H1 (cell line): Measurements from ENCODE around the gene P2RY8. TPM values are rescaled to one million over a fixed set of nuclear protein-coding genes. Genes with fewer than 3 reads are reported as not detected.

Experiments
- CTCF ChIA-PET: fragments of 300-600 bp; sonication (Branson Sonifier 250); formaldehyde crosslinking; loops from one replicate; lab custom pipeline; 2021; ENCODE audit not compliant: partially characterized antibody; lab: Charles Lee
- POLR2A ChIA-PET: fragments of 300-600 bp; sonication (Branson Sonifier 250); formaldehyde crosslinking; loops from one replicate; lab custom pipeline; 2021; ENCODE audit warnings: inconsistent platforms; ENCODE audit not compliant: partially characterized antibody; lab: Charles Lee
- DNase-seq, 2 experiments: peaks; one replicate each; pipeline versions ENCODE4 v3.0.0 to v3.0.0-alpha.2; 2010 to 2022; ENCODE audit warnings: low spot score in 2 of 2, low read depth in 1 of 2, mixed read lengths in 1 of 2
- FAIRE-seq: peaks from 2 replicates; lab custom pipeline; 2011; peaks lifted over from hg19 to GRCh38; lab: Jason Lieb, UNC
- H2AFZ ChIP-seq: 2 replicates; pipeline ENCODE4 v1.8.1; 2012; ENCODE audit warnings: low read length, inconsistent platforms
- H2AK5ac ChIP-seq: 2 replicates; pipeline ENCODE4 v1.6.1; 2013; ENCODE audit warnings: low read depth, low read length
- H2BK120ac ChIP-seq: replicated peaks from 2 replicates; pipeline ENCODE3; 2013; ENCODE audit warnings: low read depth, low read length, inconsistent platforms
- H2BK12ac ChIP-seq: 2 replicates; pipeline ENCODE4 v1.6.1; 2013; ENCODE audit warnings: low read depth, low read length
- H2BK15ac ChIP-seq: 2 replicates; pipeline ENCODE4 v1.6.1; 2013; ENCODE audit warnings: low read length
- H2BK20ac ChIP-seq: 2 replicates; pipeline ENCODE4 v1.6.1; 2013; ENCODE audit warnings: low read length
- H2BK5ac ChIP-seq: 2 replicates; pipeline ENCODE4 v1.6.1; 2013; ENCODE audit warnings: low read depth, low read length
- H3K14ac ChIP-seq: 2 replicates; pipeline ENCODE4 v1.6.1; 2013; ENCODE audit warnings: inconsistent platforms; ENCODE audit not compliant: insufficient read length
- H3K18ac ChIP-seq: 2 replicates; pipeline ENCODE4 v1.6.1; 2013; ENCODE audit warnings: low read length; ENCODE audit errors: extremely low read depth
- H3K23ac ChIP-seq: 2 replicates; pipeline ENCODE4 v1.6.1; 2013; ENCODE audit warnings: inconsistent platforms; ENCODE audit not compliant: insufficient read length
- H3K23me2 ChIP-seq: 2 replicates; pipeline ENCODE4 v1.6.1; 2013; ENCODE audit warnings: low read depth, low read length
- H3K27ac ChIP-seq: 2 replicates; pipeline ENCODE4 v1.6.1; 2011; ENCODE audit warnings: low read depth, low read length, inconsistent platforms
- H3K27me3 ChIP-seq, 4 experiments: replicated peaks in 1 of 4; 1 replicate in 1 of 4; 2 replicates in 3 of 4; pipeline versions ENCODE4 v1.6.1 to v1.8.1; 2011 to 2013; ENCODE audit warnings: low read length in 3 of 4, mild to moderate bottlenecking in 3 of 4, inconsistent platforms in 2 of 4, mixed read lengths in 2 of 4, moderate library complexity in 1 of 4; ENCODE audit not compliant: control insufficient read depth in 3 of 4, insufficient read depth in 3 of 4; ENCODE audit errors: extremely low read depth in 1 of 4
- H3K36me3 ChIP-seq, 4 experiments: 2 replicates each; pipeline versions ENCODE4 v1.6.1 to v1.8.1; 2011 to 2013; ENCODE audit warnings: mild to moderate bottlenecking in 4 of 4, low read length in 3 of 4, moderate library complexity in 2 of 4, control low read depth in 1 of 4, inconsistent platforms in 1 of 4; ENCODE audit not compliant: insufficient read depth in 4 of 4, control insufficient read depth in 2 of 4
- H3K4ac ChIP-seq: replicated peaks from 2 replicates; pipeline ENCODE3; 2013; ENCODE audit warnings: low read length, low read depth, mixed read lengths, inconsistent platforms; ENCODE audit not compliant: insufficient read length
- H3K4me1 ChIP-seq, 4 experiments: replicated peaks in 1 of 4; 1 replicate in 1 of 4; 2 replicates in 3 of 4; pipeline versions ENCODE4 v1.6.1 to v1.8.1; 2011 to 2013; ENCODE audit warnings: low read length in 3 of 4, inconsistent platforms in 2 of 4, mixed read lengths in 1 of 4; ENCODE audit not compliant: insufficient read depth in 4 of 4, control insufficient read depth in 3 of 4
- H3K4me2 ChIP-seq, 2 experiments: 2 replicates each; pipeline versions ENCODE4 v1.6.1 to v1.8.1; 2011 to 2013; ENCODE audit warnings: low read depth in 2 of 2, low read length in 2 of 2, control low read depth in 1 of 2, inconsistent platforms in 1 of 2, mild to moderate bottlenecking in 1 of 2; ENCODE audit not compliant: insufficient read depth in 1 of 2
- H3K4me3 ChIP-seq, 4 experiments: fragments of 200-600, 300-600 bp in 1 of 4; sonication (generic), shearing (Covaris generic), sonication (Bioruptor Twin) in 1 of 4; 2 replicates each; pipeline versions ENCODE4 v1.5.1 to v1.8.1; 2011 to 2016; ENCODE audit warnings: low read length in 4 of 4, low read depth in 3 of 4, control low read depth in 2 of 4, inconsistent platforms in 2 of 4, mild to moderate bottlenecking in 2 of 4, mixed read lengths in 1 of 4, moderate library complexity in 1 of 4; ENCODE audit not compliant: insufficient read depth in 2 of 4; ENCODE audit errors: extremely low read depth in 1 of 4
- H3K56ac ChIP-seq: replicated peaks from 2 replicates; pipeline ENCODE3; 2013; ENCODE audit warnings: low read depth, mild to moderate bottlenecking, mixed read lengths, low read length, inconsistent platforms; ENCODE audit not compliant: insufficient read length
- H3K79me1 ChIP-seq: 2 replicates; pipeline ENCODE4 v1.6.1; 2013; ENCODE audit warnings: low read depth, low read length, control low read depth
- H3K79me2 ChIP-seq, 2 experiments: 2 replicates each; pipeline versions ENCODE4 v1.6.1 to v1.8.1; 2012 to 2013; ENCODE audit warnings: low read length in 2 of 2, mild to moderate bottlenecking in 2 of 2, inconsistent platforms in 1 of 2; ENCODE audit not compliant: insufficient read depth in 2 of 2, control insufficient read depth in 1 of 2
- H3K9ac ChIP-seq, 4 experiments: replicated peaks in 1 of 4; 1 replicate in 1 of 4; 2 replicates in 3 of 4; pipeline versions ENCODE4 v1.6.1 to v1.8.1; 2011 to 2013; ENCODE audit warnings: low read depth in 3 of 4, low read length in 3 of 4, control low read depth in 2 of 4, mild to moderate bottlenecking in 2 of 4, moderate library complexity in 2 of 4, inconsistent platforms in 1 of 4; ENCODE audit errors: extremely low read depth in 1 of 4
- H3K9me3 ChIP-seq, 2 experiments: 2 replicates each; pipeline versions ENCODE4 v1.6.1 to v1.8.1; 2012 to 2013; ENCODE audit warnings: mild to moderate bottlenecking in 2 of 2, moderate library complexity in 2 of 2, control low read depth in 1 of 2, inconsistent platforms in 1 of 2, low read depth in 1 of 2, low read length in 1 of 2, mixed read lengths in 1 of 2; ENCODE audit not compliant: insufficient read depth in 2 of 2
- H4K20me1 ChIP-seq, 2 experiments: replicated peaks in 1 of 2; 2 replicates each; pipeline versions ENCODE3 to v1.8.1; 2011 to 2013; ENCODE audit warnings: inconsistent platforms in 2 of 2, low read length in 2 of 2, mild to moderate bottlenecking in 1 of 2; ENCODE audit not compliant: insufficient read depth in 2 of 2, control insufficient read depth in 1 of 2
- H4K5ac ChIP-seq: 2 replicates; pipeline ENCODE4 v1.6.1; 2013; ENCODE audit warnings: low read length, low read depth, mixed read lengths, inconsistent platforms; ENCODE audit not compliant: insufficient read length
- H4K8ac ChIP-seq: 2 replicates; pipeline ENCODE4 v1.8.0; 2013; ENCODE audit warnings: mild to moderate bottlenecking, moderate library complexity, low read length, inconsistent platforms; ENCODE audit not compliant: insufficient read depth; ENCODE audit errors: extremely low read depth
- H4K91ac ChIP-seq: replicated peaks from 2 replicates; pipeline ENCODE3; 2013; ENCODE audit warnings: low read length, mixed read lengths, inconsistent platforms; ENCODE audit not compliant: insufficient read length
- BCL11A ChIP-seq, 2 experiments: IDR thresholded peaks; one replicate each; pipeline ENCODE4 v1.6.1; 2011; ENCODE audit warnings: low read depth in 2 of 2, low read length in 2 of 2, mild to moderate bottlenecking in 2 of 2
- CBX5 ChIP-seq: fragments of 300-800, 300-1000 bp; sonication (generic); IDR thresholded peaks from 2 replicates; pipeline ENCODE4 v1.7.1; 2016; ENCODE audit warnings: antibody characterized with exemption, low read length, low read depth
- CEBPB ChIP-seq: IDR thresholded peaks from 2 replicates; pipeline ENCODE4 v1.6.1; 2012; ENCODE audit warnings: low read depth, low read length
- EGR1 ChIP-seq: IDR thresholded peaks from 2 replicates; pipeline ENCODE4 v1.6.1; 2011; ENCODE audit warnings: low read depth, low read length, borderline replicate concordance
- GTF2F1 ChIP-seq: IDR thresholded peaks from 2 replicates; pipeline ENCODE4 v1.6.1; 2012; ENCODE audit warnings: low read depth, low read length, improper control_type of control experiment, borderline replicate concordance
- HDAC6 ChIP-seq: IDR thresholded peaks from one replicate; pipeline ENCODE4 v1.7.1; 2012; ENCODE audit warnings: low read depth, mild to moderate bottlenecking, inconsistent platforms, low read length, moderate library complexity
- JUN ChIP-seq: IDR thresholded peaks from 2 replicates; pipeline ENCODE4 v1.6.1; 2011; ENCODE audit warnings: low read depth, mild to moderate bottlenecking, improper control_type of control experiment, low read length
- MAFK ChIP-seq: IDR thresholded peaks from 2 replicates; pipeline ENCODE4 v1.6.1; 2012; ENCODE audit warnings: low read depth, mild to moderate bottlenecking, improper control_type of control experiment, low read length
- RXRA ChIP-seq: IDR thresholded peaks from 2 replicates; pipeline ENCODE4 v1.6.1; 2011; ENCODE audit warnings: low read depth, mild to moderate bottlenecking, low read length, moderate library complexity; ENCODE audit not compliant: insufficient read depth
- SIRT6 ChIP-seq: IDR thresholded peaks from one replicate; pipeline ENCODE4 v1.7.1; 2012; ENCODE audit warnings: low read length, inconsistent platforms
- SIX5 ChIP-seq: IDR thresholded peaks from 2 replicates; pipeline ENCODE4 v1.6.1; 2011; ENCODE audit warnings: mild to moderate bottlenecking, low read depth, low read length
- WGBS, 2 experiments: shearing (Covaris generic) in 1 of 2; methylation state at CpG; one replicate each; pipeline versions ENCODE4 v1.1.6 to v1.1.7; 2013 to 2015; ENCODE audit warnings: low lambda C conversion rate in 2 of 2, mixed read lengths in 2 of 2, inconsistent platforms in 1 of 2, low coverage in 1 of 2, missing lambda C conversion rate in 1 of 2; ENCODE audit not compliant: insufficient replicate concordance in 2 of 2, insufficient coverage in 1 of 2, insufficient read length in 1 of 2; ENCODE audit errors: extremely low coverage in 1 of 2, missing lambda C conversion rate in 1 of 2; 5-methylcytosine and 5-hydroxymethylcytosine counted together
- polyA plus RNA-seq, 7 experiments: library from polyadenylated mRNA; depleted of rRNA in 3 of 7; stranded (reverse) in 5 of 7; unstranded in 2 of 7; fragments of >200 nt in 5 of 7; fragments of 200-250 nt in 2 of 7; gene quantifications; 1 replicate in 5 of 7; 2 replicates in 1 of 7; 4 replicates in 1 of 7; pipeline versions ENCODE4 v1.2.1 to v1.2.3, GENCODE V29; 2011 to 2013; ENCODE audit warnings: missing spikeins in 2 of 7, mixed read lengths in 2 of 7
- total RNA-seq: library from RNA; stranded (reverse); fragmentation: NEBNext Ultra II Directional; extraction: Animal tissue kit (Norgen Biotek cat#: 25700); gene quantifications from 2 replicates; pipeline ENCODE4 v1.2.1, GENCODE V29; 2021
- TF ChIP-seq, protein P1 (sequence below): IDR thresholded peaks from 2 replicates; pipeline ENCODE4 v1.6.1; 2011; ENCODE audit warnings: low read length, improper control_type of control experiment

Gene P2RY8
- total and polyA plus RNA-seq, 2 of the 8 experiments (the other 6 are each of a cell fraction or from before 2014, with no cell fraction given), result 0.09 to 0.15 TPM

DNA sequence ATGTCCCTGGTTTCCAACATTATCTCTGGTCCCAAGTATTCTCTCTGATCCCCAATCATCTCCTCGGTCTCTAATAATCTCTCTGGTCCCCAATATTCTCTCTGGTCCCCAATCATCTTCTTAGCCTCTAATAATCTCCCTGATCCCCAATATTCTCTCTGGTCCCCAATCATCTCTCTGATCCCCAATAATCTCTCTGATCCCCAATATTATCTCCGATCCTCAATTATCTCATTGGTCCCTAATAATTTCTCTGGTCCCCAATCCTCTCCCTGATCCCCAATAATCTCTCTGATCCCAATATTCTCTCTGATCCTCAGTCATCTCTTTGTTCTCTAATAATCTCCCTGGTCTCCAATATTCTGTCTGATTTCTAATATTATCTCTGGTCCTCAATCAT, 16.6 kb downstream of the P2RY8 start:
- peaks cover 2 to 8% (median 3%) of the 10 kb centered on the region in 4 experiments; a peak in 4 of 7 replicates for H3K4me1 ChIP-seq
- H3K4me3 ChIP-seq, result no peak overlapping the region
- no peak overlapping the region for H2AK5ac ChIP-seq
- ChIA-PET CTCF (no interaction called here), POLR2A (no interaction called here)
- H3K4me2 ChIP-seq, result no peak overlapping the region
- H2BK5ac ChIP-seq, result no peak overlapping the region
- H2BK120ac ChIP-seq, result no peak overlapping the region
- 63% methylated on average over 2 of the region's 2 CpGs; no CpG with 5 or more reads in 1 of the 2 experiments for WGBS, 2 experiments
- no peaks in the 10 kb centered on the region for H3K27me3 ChIP-seq
- no peaks in the 10 kb centered on the region for H3K79me2 ChIP-seq
- no peaks in the 10 kb centered on the region for H3K79me1 ChIP-seq
- no peaks in the 10 kb centered on the region for H4K20me1 ChIP-seq
- peaks cover 7% of the 10 kb centered on the region; the same call in 1 of the 2 replicates for H3K23me2 ChIP-seq
- H4K91ac ChIP-seq, result no peak overlapping the region
- H4K5ac ChIP-seq, result no peak overlapping the region
- no peak overlapping the region for H4K8ac ChIP-seq
- H2AFZ ChIP-seq, result no peak overlapping the region
- no peak overlapping the region for H2BK15ac ChIP-seq
- no peak overlapping the region for H2BK20ac ChIP-seq
- H3K27ac ChIP-seq, result no peak overlapping the region
- no peak overlapping the region for H3K14ac ChIP-seq
- H3K56ac ChIP-seq, result no peak overlapping the region
- H3K4ac ChIP-seq, result no peak overlapping the region
- no peak overlapping the region for H3K9ac ChIP-seq
- H3K9me3 ChIP-seq, result no peaks in the 10 kb centered on the region; a peak in 1 of 4 replicates
- no peak overlapping the region for H3K18ac ChIP-seq
- H3K36me3 ChIP-seq, result no peaks in the 10 kb centered on the region
- DNase-seq, result no peak
- no peak overlapping the region for H3K23ac ChIP-seq
- no peak for TF ChIP-seq RXRA
- TF ChIP-seq SIRT6, result no peak
- TF ChIP-seq GTF2F1, result no peak
- TF ChIP-seq, protein P1, sequence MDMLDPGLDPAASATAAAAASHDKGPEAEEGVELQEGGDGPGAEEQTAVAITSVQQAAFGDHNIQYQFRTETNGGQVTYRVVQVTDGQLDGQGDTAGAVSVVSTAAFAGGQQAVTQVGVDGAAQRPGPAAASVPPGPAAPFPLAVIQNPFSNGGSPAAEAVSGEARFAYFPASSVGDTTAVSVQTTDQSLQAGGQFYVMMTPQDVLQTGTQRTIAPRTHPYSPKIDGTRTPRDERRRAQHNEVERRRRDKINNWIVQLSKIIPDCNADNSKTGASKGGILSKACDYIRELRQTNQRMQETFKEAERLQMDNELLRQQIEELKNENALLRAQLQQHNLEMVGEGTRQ, result no peak
- TF ChIP-seq BCL11A (IDR thresholded peaks at IDR 0.05; ENCODE audit: low read depth in 2 of 2, low read length in 2 of 2), result no peak
- no peak for TF ChIP-seq CEBPB
- TF ChIP-seq CBX5, result no peak
- no peak for TF ChIP-seq SIX5
- TF ChIP-seq EGR1, result no peak
- no peak for TF ChIP-seq MAFK
- no peak for TF ChIP-seq HDAC6
- TF ChIP-seq JUN, result no peak
- TF ChIP-seq, all 59 proteins: peak for 0
- no peak for FAIRE-seq
- H2BK12ac ChIP-seq, result no peak overlapping the region
